Natural killer cell (primary cell): ENCODE data around the gene FAM219B. TPM values are rescaled to one million over a fixed set of nuclear protein-coding genes. Genes with fewer than 3 reads are reported as not detected.

Experiments
- total RNA-seq, 4 donors: library from RNA; stranded (reverse); fragments of 120-200 nt in 1 of 4; gene quantifications; one replicate each; pipeline versions ENCODE4 v1.2.3 to v1.2.4, GENCODE V29; 2013 to 2022

Gene FAM219B
- total RNA-seq, 3 donors from 2014 or later (not counting 1 experiment from before 2014, with no cell fraction given), result 63.5 to 107 (median 69.0) TPM

Other genes starting within 250 kb of the FAM219B start
- 10 to 100 TPM; 22.4 to 39.2 (median 32.6) TPM for gene EDC3, start 210.8 kb downstream of the FAM219B start, total RNA-seq
- under 1 TPM in 1 of 3 donors, not detected in 2; 0.33 TPM for gene CYP1A1, start 181.3 kb downstream of the FAM219B start, total RNA-seq
- gene CYP1A2, start 158.0 kb downstream of the FAM219B start, total RNA-seq, result not detected
- gene CSK, start 124.8 kb downstream of the FAM219B start, total RNA-seq, result 100 to 1,000 TPM; 282 to 334 (median 287) TPM
- gene LMAN1L, start 94.0 kb downstream of the FAM219B start, total RNA-seq, result 1 to 10 TPM in 1 of 3 donors, under 1 TPM in 2; 0.72 to 1.1 (median 0.94) TPM
- gene CPLX3, start 80.2 kb downstream of the FAM219B start, total RNA-seq, result under 1 TPM in 2 of 3 donors, not detected in 1; 0.16 to 0.93 TPM
- gene ULK3, start 63.7 kb downstream of the FAM219B start, total RNA-seq, result 10 to 100 TPM; 54.8 to 75.1 (median 64.7) TPM
- 100 to 1,000 TPM in 1 of 3 donors, 10 to 100 TPM in 2; 78.8 to 101 (median 92.8) TPM for gene SCAMP2, start 33.5 kb downstream of the FAM219B start, total RNA-seq
- gene MPI, start 16.8 kb downstream of the FAM219B start, total RNA-seq, result 10 to 100 TPM; 15.7 to 20.4 (median 18.8) TPM
- gene COX5A, start 31.2 kb upstream of the FAM219B start, total RNA-seq, result 10 to 100 TPM; 69.7 to 90.0 (median 76.9) TPM
- gene RPP25, start 49.9 kb upstream of the FAM219B start, total RNA-seq, result under 1 TPM; 0.21 to 0.84 (median 0.50) TPM
- 1 to 10 TPM in 1 of 3 donors, under 1 TPM in 2; 0.09 to 2.7 (median 0.54) TPM for gene SCAMP5, start 88.7 kb upstream of the FAM219B start, total RNA-seq
- 10 to 100 TPM; 21.3 to 32.3 (median 27.0) TPM for gene PPCDC, start 116.7 kb upstream of the FAM219B start, total RNA-seq